HG02642 (cell line): Measurements from ENCODE around the gene SMIM1.
"Not testable (repeated sequence)": the region's sequence is repeated elsewhere in the genome, so short reads cannot be mapped to it uniquely, and the experiment has no call there.

Source experiments
- ATAC-seq: cut with Tn5 transposase; IDR thresholded peaks from one replicate; pipeline ENCODE4 v1.9.1; 2021; ENCODE audit warnings: mild to moderate bottlenecking; ENCODE audit not compliant: unreplicated experiment, poor library complexity

Gene SMIM1

GRCh38 chr1:3736131-3736561, 36.4 kb upstream of the SMIM1 start:
- ATAC-seq, result no peak

GRCh38 chr1:3736708-3737107, 35.8 kb upstream of the SMIM1 start:
- no peak for ATAC-seq

GRCh38 chr1:3738943-3739342, 33.6 kb upstream of the SMIM1 start:
- ATAC-seq, result no peak

- ATAC-seq, result no peak
Observed at GRCh38 chr1:3740042-3740441, 32.5 kb upstream of the SMIM1 start.

GRCh38 chr1:3740752-3741151, 31.8 kb upstream of the SMIM1 start:
- ATAC-seq, result no peak

GRCh38 chr1:3741566-3742438, 30.7 kb upstream of the SMIM1 start:
- ATAC-seq, result no peak

GRCh38 chr1:3742439-3743298, 29.9 kb upstream of the SMIM1 start:
- no peak for ATAC-seq

GRCh38 chr1:3743421-3743820, 29.1 kb upstream of the SMIM1 start:
- ATAC-seq, result no peak

- ATAC-seq, result no peak
Observed at GRCh38 chr1:3743826-3744225, 28.7 kb upstream of the SMIM1 start.

- ATAC-seq, result no peak
Observed at GRCh38 chr1:3744646-3745045, 27.9 kb upstream of the SMIM1 start.

GRCh38 chr1:3745071-3745470, 27.5 kb upstream of the SMIM1 start:
- ATAC-seq, result no peak

GRCh38 chr1:3745590-3746381, 26.8 kb upstream of the SMIM1 start:
- no peak for ATAC-seq

GRCh38 chr1:3746389-3746829, 26.1 kb upstream of the SMIM1 start:
- ATAC-seq, result no peak

- no peak for ATAC-seq
Observed at GRCh38 chr1:3746830-3747521, 25.6 kb upstream of the SMIM1 start.

- no peak for ATAC-seq
Observed at GRCh38 chr1:3747522-3747848, 25.1 kb upstream of the SMIM1 start.

- ATAC-seq, result no peak
Observed at GRCh38 chr1:3747903-3748302, 24.6 kb upstream of the SMIM1 start.

- not testable (repeated sequence) for ATAC-seq
Observed at GRCh38 chr1:3748316-3748900, 24.1 kb upstream of the SMIM1 start.

- no peak for ATAC-seq
Observed at GRCh38 chr1:3749512-3749911, 23.0 kb upstream of the SMIM1 start.

GRCh38 chr1:3750741-3751140, 21.8 kb upstream of the SMIM1 start:
- no peak for ATAC-seq
